Measurements from ENCODE around the gene EFL1.

GRCh38 chr15:82172506-82172905 is 90.0 kb downstream of the EFL1 start:
- no peak for TF ChIP-seq ZNF274 (IDR thresholded peaks at IDR 0.05; ENCODE audit: low read depth, low read length)
- TF ChIP-seq YY1 (IDR thresholded peaks at IDR 0.05; ENCODE audit: insufficient read depth, insufficient read length): no peak
- no peak for TF ChIP-seq SUZ12 (IDR thresholded peaks at IDR 0.05; ENCODE audit: extremely low read depth, insufficient read depth, insufficient read length)

All from NT2/D1 (cell line).